ENCODE data around the gene PNMA8A.

PNMA8A gene

DNA sequence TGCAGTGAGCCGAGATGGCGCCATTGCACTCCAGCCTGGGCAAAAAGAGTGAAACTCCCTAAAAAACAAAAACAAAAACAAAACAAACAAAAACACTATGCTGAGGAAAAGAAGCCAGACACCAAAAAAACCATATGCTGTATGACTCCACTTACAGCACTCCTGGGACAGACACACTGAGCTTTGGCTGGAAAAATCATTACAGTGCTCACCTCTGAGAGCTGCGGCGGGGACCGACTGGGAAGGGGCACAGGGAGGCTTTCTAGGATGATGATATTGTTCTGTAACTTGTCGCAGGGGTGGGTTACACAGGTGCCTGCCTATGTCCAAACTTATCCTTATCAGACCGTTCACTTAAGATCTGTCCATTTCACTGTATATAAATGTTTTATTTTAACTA, 7.8 kb downstream of the PNMA8A start:
- Histone ChIP-seq H3K27ac (no peak overlapping the region), H3K4me1 (peaks cover 0 to 9% (median 0%) of the 10 kb centered on the region in 4 donors), H3K36me3 (no peaks in the 10 kb centered on the region), H3K4me3 (no peak overlapping the region), H3K9me3 (no peaks in the 10 kb centered on the region), H3K27me3 (no peaks in the 10 kb centered on the region)
- intact Hi-C loops (cut with DNase I; ENCODE audit: low total_unique reads): no loop called here
- TF ChIP-seq, protein P1, sequence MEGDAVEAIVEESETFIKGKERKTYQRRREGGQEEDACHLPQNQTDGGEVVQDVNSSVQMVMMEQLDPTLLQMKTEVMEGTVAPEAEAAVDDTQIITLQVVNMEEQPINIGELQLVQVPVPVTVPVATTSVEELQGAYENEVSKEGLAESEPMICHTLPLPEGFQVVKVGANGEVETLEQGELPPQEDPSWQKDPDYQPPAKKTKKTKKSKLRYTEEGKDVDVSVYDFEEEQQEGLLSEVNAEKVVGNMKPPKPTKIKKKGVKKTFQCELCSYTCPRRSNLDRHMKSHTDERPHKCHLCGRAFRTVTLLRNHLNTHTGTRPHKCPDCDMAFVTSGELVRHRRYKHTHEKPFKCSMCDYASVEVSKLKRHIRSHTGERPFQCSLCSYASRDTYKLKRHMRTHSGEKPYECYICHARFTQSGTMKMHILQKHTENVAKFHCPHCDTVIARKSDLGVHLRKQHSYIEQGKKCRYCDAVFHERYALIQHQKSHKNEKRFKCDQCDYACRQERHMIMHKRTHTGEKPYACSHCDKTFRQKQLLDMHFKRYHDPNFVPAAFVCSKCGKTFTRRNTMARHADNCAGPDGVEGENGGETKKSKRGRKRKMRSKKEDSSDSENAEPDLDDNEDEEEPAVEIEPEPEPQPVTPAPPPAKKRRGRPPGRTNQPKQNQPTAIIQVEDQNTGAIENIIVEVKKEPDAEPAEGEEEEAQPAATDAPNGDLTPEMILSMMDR (IDR thresholded peaks at IDR 0.05): no peak
- DNase-seq: peak in 1 of 2 donors; percentile 21

- no peaks in the 10 kb centered on the region for H3K9me3 ChIP-seq
- H3K27ac ChIP-seq: no peak overlapping the region
- intact Hi-C loops (cut with DNase I; ENCODE audit: low total_unique reads): no loop called here
- no peaks in the 10 kb centered on the region for H3K27me3 ChIP-seq
- DNase-seq: no peak
- no peak overlapping the region for H3K4me3 ChIP-seq
- H3K36me3 ChIP-seq: no peaks in the 10 kb centered on the region
- TF ChIP-seq, protein P1 (IDR thresholded peaks at IDR 0.05): no peak
- H3K4me1 ChIP-seq: peaks cover 0 to 2% (median 0%) of the 10 kb centered on the region in 4 donors
Observed at GRCh38 chr19:46461537-46461936, 9.8 kb downstream of the PNMA8A start.

- no peaks in the 10 kb centered on the region for H3K9me3 ChIP-seq
- peak in 1 of 2 donors; percentile 9 for DNase-seq
- TF ChIP-seq, protein P1 (IDR thresholded peaks at IDR 0.05): no peak
- no peak overlapping the region for H3K4me3 ChIP-seq
- H3K4me1 ChIP-seq: peaks cover 0 to 3% (median 0%) of the 10 kb centered on the region in 4 donors
- H3K27ac ChIP-seq: no peak overlapping the region
- no peaks in the 10 kb centered on the region for H3K36me3 ChIP-seq
- intact Hi-C loops (cut with DNase I; ENCODE audit: low total_unique reads): no loop called here
- no peaks in the 10 kb centered on the region for H3K27me3 ChIP-seq
Observed at GRCh38 chr19:46460981-46461380, 10.4 kb downstream of the PNMA8A start.

- intact Hi-C loops (cut with DNase I; ENCODE audit: low total_unique reads): no loop called here
- peaks cover 0 to 3% (median 0%) of the 10 kb centered on the region in 4 donors for H3K4me1 ChIP-seq
- H3K27ac ChIP-seq: no peak overlapping the region
- H3K36me3 ChIP-seq: no peaks in the 10 kb centered on the region
- no peak overlapping the region for H3K4me3 ChIP-seq
- no peaks in the 10 kb centered on the region for H3K27me3 ChIP-seq
- TF ChIP-seq, protein P1 (IDR thresholded peaks at IDR 0.05): no peak
- H3K9me3 ChIP-seq: no peaks in the 10 kb centered on the region
- DNase-seq: no peak
Observed at GRCh38 chr19:46460055-46460454, 11.3 kb downstream of the PNMA8A start.

DNA sequence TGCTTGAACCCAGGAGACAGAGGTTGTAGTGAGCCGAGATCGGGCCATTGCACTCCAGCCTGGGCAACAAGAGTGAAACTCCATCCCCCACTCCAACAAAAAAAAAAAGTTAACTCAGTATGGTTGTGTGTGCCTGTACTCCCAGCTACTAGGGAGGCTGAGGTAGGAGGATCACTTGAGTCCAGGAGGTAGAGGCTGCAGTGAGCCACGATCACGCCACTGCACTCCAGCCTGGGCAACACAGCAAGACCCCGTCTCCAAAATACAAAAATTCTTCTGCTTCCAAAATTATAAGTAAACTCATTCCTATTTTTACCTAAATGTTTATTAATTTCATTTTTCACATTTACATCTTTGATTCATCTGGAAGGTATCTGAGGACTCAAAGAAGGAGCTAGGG, 14.4 kb downstream of the PNMA8A start:
- intact Hi-C loops (cut with DNase I; ENCODE audit: low total_unique reads): no loop called here
- no peak for DNase-seq
- Histone ChIP-seq H3K36me3 (no peaks in the 10 kb centered on the region), H3K4me3 (no peak overlapping the region), H3K27ac (no peak overlapping the region), H3K27me3 (no peaks in the 10 kb centered on the region), H3K4me1 (peaks cover 0 to 8% (median 2%) of the 10 kb centered on the region in 4 donors), H3K9me3 (no peaks in the 10 kb centered on the region)
- TF ChIP-seq, protein P1 (IDR thresholded peaks at IDR 0.05): no peak

GRCh38 chr19:46454244-46454643, 17.1 kb downstream of the PNMA8A start:
- Histone ChIP-seq H3K4me3 (no peak overlapping the region), H3K27me3 (no peaks in the 10 kb centered on the region), H3K27ac (no peak overlapping the region), H3K9me3 (no peaks in the 10 kb centered on the region), H3K36me3 (no peaks in the 10 kb centered on the region), H3K4me1 (peaks cover 0 to 25% (median 16%) of the 10 kb centered on the region in 4 donors)
- TF ChIP-seq, protein P1 (IDR thresholded peaks at IDR 0.05): no peak
- intact Hi-C loops (cut with DNase I; ENCODE audit: low total_unique reads): no loop called here
- DNase-seq: no peak

Data from tibial artery (tissue), 4 donors.